Transverse colon (tissue), 4 donors: Measurements from ENCODE around the gene LMF2. TPM values are rescaled to one million over a fixed set of nuclear protein-coding genes. Genes with fewer than 3 reads are reported as not detected.

Experiments used
- DNase-seq: peaks from one replicate; pipeline ENCODE4 v3.0.0-alpha.2; 2019
- H3K27ac ChIP-seq, 4 donors: fragments of 200-600 bp; sonication (generic); 2 replicates each; pipeline ENCODE4 v1.5.1; 2016 to 2018; ENCODE audit warnings: inconsistent platforms in 4 of 4
- H3K27me3 ChIP-seq: fragments of 200-600 bp; sonication (generic); 2 replicates; pipeline ENCODE4 v1.5.1; 2017; ENCODE audit warnings: inconsistent platforms
- H3K36me3 ChIP-seq, 4 donors: fragments of 200-600 bp; sonication (generic); 2 replicates each; pipeline ENCODE4 v1.5.1; 2017 to 2019; ENCODE audit warnings: inconsistent platforms in 4 of 4
- H3K4me1 ChIP-seq, 4 donors: fragments of 200-600 bp; sonication (generic); 2 replicates each; pipeline ENCODE4 v1.5.1; 2017 to 2020; ENCODE audit warnings: inconsistent platforms in 4 of 4
- H3K4me3 ChIP-seq, 4 donors: fragments of 200-600 bp; sonication (generic); 1 replicate in 1 of 4; 2 replicates in 3 of 4; pipeline versions ENCODE4 v1.5.1 to v1.6.1; 2017 to 2019; ENCODE audit warnings: inconsistent platforms in 4 of 4
- H3K9me3 ChIP-seq, 2 donors: fragments of 200-600 bp; sonication (generic); 2 replicates each; pipeline ENCODE4 v1.5.1; 2017 to 2019; ENCODE audit warnings: inconsistent platforms in 2 of 2
- EP300 ChIP-seq: sonication (generic); formaldehyde crosslinking; IDR thresholded peaks from one replicate; pipeline ENCODE4 v1.6.1; 2017; ENCODE audit warnings: antibody characterized with exemption, low read depth
- POLR2A ChIP-seq: fragments of 450-650 bp; IDR thresholded peaks from one replicate; pipeline ENCODE4 v1.6.1; 2016; ENCODE audit warnings: antibody characterized with exemption, mild to moderate bottlenecking, moderate library complexity
- POLR2AphosphoS5 ChIP-seq, 3 donors: sonication (generic); formaldehyde crosslinking; IDR thresholded peaks; one replicate each; pipeline ENCODE4 v1.6.1; 2016; ENCODE audit warnings: antibody characterized with exemption in 3 of 3
- WGBS, 2 donors: methylation state at CpG; one replicate each; pipeline ENCODE4 v1.1.5; 2018; ENCODE audit warnings: low coverage in 1 of 2; 5-methylcytosine and 5-hydroxymethylcytosine counted together
- in situ Hi-C, 4 donors: fragments of 200-750 bp; cut with MboI; loops; one replicate each; pipeline versions ENCODE4 v1.15.0 to v1.15.1; 2017; ENCODE audit warnings: low sequenced_read_pairs in 3 of 4, low pct_ligation_motif_present in 1 of 4, low pct_unique_long_range_greater_than_20kb in 1 of 4
- intact Hi-C: fragments of 100-400 bp; cut with DNase I; formaldehyde crosslinking; loops from one replicate; pipeline ENCODE4 v1.15.1; 2023; ENCODE audit warnings: low total_unique reads
- total RNA-seq, 4 donors: library from RNA; depleted of rRNA; stranded (reverse); fragments of >200 nt; gene quantifications; one replicate each; pipeline ENCODE4 v1.1.0, GENCODE V29; 2016
- TF ChIP-seq, protein P1 (sequence below), 5 experiments: fragments of 200-600 bp in 3 of 5; fragments of 450-650 bp in 2 of 5; sonication (generic) in 3 of 5; IDR thresholded peaks; 1 replicate in 2 of 5; 2 replicates in 3 of 5; pipeline ENCODE4 v1.5.1; 2016 to 2017; ENCODE audit warnings: antibody characterized with exemption in 5 of 5, inconsistent platforms in 3 of 5, mild to moderate bottlenecking in 2 of 5, moderate library complexity in 1 of 5

LMF2 gene
- total RNA-seq, 4 donors from 2014 or later, result 54.0 to 119 (median 79.9) TPM

DNA sequence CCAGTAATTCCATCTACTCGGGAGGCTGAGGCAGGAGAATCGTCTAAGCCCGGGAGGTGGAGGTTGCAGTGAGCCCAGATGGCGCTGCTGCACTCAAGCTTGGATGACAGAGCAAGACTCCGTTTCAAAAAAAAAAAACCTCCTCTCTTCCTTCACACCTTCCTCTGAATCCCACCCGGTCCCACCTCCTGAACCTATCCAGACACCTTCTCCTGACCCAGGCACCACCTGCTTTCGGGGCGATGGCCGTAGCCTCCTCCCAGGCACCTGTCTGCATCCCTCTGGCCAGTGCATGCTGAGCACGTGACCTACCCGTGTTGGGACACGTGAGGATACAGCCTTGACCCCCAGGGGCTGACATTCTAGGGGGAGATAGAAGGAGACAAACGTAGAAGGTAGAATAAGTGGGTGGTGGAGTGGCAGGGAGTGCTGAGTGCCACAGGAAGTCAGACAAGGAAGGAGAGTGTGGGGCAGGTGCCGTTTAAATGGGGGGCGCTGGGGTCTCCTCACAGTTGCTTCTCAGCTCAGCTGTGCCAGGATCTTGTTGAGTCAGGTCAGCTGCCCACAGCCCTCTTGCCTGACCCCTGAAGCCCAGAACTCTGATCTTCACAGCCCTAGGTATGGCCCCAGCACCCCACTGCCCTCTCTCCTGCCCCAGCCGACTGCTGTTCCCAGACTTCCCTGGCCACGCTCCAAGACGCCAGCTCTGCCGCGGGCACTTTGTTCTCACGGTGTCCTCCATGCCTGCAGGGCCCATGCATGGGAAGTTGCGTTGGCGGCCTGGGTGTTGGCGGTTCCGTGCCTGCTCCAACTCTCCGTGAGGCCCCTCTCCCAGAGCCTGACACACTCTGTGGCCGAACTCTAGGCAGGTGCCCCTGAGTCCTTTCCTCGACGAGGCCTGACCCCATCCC lies 22.0 kb downstream of the LMF2 start:
- peaks cover 27% of the 10 kb centered on the region for H3K27me3 ChIP-seq

DNA sequence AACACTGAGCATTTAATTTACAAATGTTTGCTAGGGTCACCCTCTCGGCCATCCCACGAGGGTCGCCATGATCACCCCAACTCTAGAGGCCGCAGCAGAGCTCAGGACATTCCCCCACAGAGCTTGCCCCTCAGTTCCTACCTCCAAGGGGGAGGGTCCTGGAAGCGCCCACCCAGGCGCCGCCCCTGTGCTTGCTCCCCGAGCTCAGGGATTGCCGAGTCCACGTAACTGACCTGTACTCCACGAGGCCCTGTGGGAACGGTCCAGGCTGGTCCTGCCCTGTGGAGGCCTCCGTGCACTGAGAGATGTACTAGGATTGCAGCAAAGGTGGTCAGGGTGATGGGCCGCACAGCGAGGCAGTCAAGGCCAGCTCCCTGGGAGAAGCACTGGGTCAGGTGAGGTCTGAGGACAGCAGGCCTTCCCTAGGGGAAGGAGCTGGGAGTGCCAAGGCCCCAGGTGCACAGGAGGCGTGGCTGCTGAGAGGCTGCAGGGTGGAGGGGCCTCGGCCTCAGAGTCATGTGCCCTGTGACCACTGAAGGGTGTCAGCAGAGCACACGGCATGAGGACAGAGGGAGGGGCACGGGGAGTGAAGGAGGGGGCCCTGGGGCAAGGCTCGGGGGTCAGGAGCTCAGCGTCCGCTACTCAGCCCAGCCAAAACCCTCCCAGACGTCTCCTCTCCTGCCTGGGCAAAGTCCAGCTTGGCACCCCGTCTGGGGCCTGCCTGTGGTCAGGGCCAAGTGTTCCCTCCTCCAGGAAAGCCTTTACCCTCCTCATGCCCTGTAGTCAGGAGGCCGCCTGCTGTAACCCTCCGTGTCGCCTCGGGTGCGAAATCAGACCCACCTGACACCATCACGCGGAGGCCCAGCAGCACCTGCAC lies 23.3 kb downstream of the LMF2 start:
- intact Hi-C loops, result no loop called here
- in situ Hi-C loops, result no loop called here
- peak overlapping the region in 2 of 4 donors; percentile 41 to 63 for H3K27ac ChIP-seq
- peak; percentile 74 for DNase-seq
- H3K9me3 ChIP-seq, result no peaks in the 10 kb centered on the region
- 65% methylated on average over 26 of the region's 31 CpGs; no CpG with 5 or more reads in 1 of the 2 donors for WGBS, 2 donors
- TF ChIP-seq POLR2AphosphoS5 (IDR thresholded peaks at IDR 0.05), result peak in 1 of 3 donors; percentile 18
- TF ChIP-seq, protein P1, sequence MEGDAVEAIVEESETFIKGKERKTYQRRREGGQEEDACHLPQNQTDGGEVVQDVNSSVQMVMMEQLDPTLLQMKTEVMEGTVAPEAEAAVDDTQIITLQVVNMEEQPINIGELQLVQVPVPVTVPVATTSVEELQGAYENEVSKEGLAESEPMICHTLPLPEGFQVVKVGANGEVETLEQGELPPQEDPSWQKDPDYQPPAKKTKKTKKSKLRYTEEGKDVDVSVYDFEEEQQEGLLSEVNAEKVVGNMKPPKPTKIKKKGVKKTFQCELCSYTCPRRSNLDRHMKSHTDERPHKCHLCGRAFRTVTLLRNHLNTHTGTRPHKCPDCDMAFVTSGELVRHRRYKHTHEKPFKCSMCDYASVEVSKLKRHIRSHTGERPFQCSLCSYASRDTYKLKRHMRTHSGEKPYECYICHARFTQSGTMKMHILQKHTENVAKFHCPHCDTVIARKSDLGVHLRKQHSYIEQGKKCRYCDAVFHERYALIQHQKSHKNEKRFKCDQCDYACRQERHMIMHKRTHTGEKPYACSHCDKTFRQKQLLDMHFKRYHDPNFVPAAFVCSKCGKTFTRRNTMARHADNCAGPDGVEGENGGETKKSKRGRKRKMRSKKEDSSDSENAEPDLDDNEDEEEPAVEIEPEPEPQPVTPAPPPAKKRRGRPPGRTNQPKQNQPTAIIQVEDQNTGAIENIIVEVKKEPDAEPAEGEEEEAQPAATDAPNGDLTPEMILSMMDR (IDR thresholded peaks at IDR 0.05), result peak in 1 of 5 experiments; percentile 10
- no peak for TF ChIP-seq EP300
- H3K36me3 ChIP-seq, result no peaks in the 10 kb centered on the region
- no peak overlapping the region for H3K4me3 ChIP-seq
- H3K4me1 ChIP-seq, result peaks cover 5 to 28% (median 23%) of the 10 kb centered on the region in 4 donors
- peaks cover 40% of the 10 kb centered on the region for H3K27me3 ChIP-seq

More for the DNA sequence above, 22.0 kb downstream of the LMF2 start:
- 63 to 68% methylated on average over 6 to 29 of the region's 29 CpGs for WGBS, 2 donors
- DNase-seq, result no peak
- TF ChIP-seq, protein P1 (IDR thresholded peaks at IDR 0.05), result no peak
- TF ChIP-seq POLR2AphosphoS5 (IDR thresholded peaks at IDR 0.05) (no peak), POLR2A (no peak), EP300 (no peak)
- H3K9me3 ChIP-seq, result no peaks in the 10 kb centered on the region
- intact Hi-C loops, result no loop called here
- in situ Hi-C loops, result no loop called here
- H3K4me1 ChIP-seq, result peaks cover 5 to 28% (median 23%) of the 10 kb centered on the region in 4 donors
- H3K4me3 ChIP-seq, result no peak overlapping the region
- peak overlapping the region in 1 of 4 donors; percentile 63 for H3K27ac ChIP-seq
- no peaks in the 10 kb centered on the region for H3K36me3 ChIP-seq

DNA sequence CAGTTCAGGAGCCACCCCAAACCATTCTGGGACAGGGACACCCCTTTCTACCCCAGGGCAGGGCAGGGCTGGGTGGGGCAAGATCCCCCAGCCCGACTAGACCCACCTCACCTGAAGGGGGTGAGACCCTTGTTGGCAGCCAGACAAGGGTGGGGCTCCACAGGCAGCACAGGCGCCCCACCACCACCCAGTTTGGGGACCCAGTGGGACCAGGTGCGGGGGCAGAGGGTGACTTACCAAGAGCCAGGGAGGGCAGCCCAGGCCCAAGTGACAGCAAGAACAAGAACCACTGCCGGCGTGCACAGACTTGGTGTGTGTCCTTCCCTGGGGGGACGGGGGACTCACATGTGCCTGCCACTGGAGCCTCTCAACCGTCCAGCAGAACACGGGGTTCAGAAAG lies 23.9 kb downstream of the LMF2 start:
- Histone ChIP-seq H3K4me3 (no peak overlapping the region), H3K36me3 (no peaks in the 10 kb centered on the region), H3K4me1 (peaks cover 5 to 28% (median 23%) of the 10 kb centered on the region in 4 donors), H3K27ac (peak overlapping the region in 1 of 4 donors; percentile 41), H3K27me3 (peaks cover 44% of the 10 kb centered on the region), H3K9me3 (no peaks in the 10 kb centered on the region)
- intact Hi-C loops (no loop called here), in situ Hi-C loops (no loop called here)
- no peak for DNase-seq
- no peak for TF ChIP-seq EP300
- no peak for TF ChIP-seq POLR2AphosphoS5 (IDR thresholded peaks at IDR 0.05)
- TF ChIP-seq, protein P1 (IDR thresholded peaks at IDR 0.05), result no peak
- no peak for TF ChIP-seq POLR2A
- WGBS, 2 donors, result 88% methylated on average over 8 of the region's 8 CpGs; no CpG with 5 or more reads in 1 of the 2 donors

DNA sequence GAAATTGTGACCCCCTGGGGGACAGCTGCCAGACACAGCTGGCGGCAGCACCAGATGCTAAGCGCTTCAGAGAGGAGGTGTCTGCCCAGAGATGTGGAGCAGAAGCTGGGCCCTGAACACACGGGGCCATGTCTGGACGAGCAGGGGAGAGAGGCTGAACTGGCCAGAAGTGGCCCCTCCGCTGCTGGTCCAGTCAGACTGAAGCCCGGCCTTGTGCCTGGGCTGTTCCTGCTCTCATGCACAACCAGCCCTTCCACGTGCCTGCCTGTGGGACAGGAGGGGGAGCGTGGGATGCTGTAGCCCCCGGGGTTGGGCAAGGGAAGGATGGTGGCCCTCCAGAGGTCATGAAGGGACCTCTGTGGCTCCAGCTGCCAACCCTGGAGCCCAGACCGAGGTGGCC lies 24.4 kb downstream of the LMF2 start:
- TF ChIP-seq POLR2A (no peak), EP300 (no peak), POLR2AphosphoS5 (IDR thresholded peaks at IDR 0.05) (no peak)
- Histone ChIP-seq H3K36me3 (no peaks in the 10 kb centered on the region), H3K4me3 (no peak overlapping the region), H3K9me3 (no peaks in the 10 kb centered on the region), H3K27ac (no peak overlapping the region), H3K27me3 (peaks cover 44% of the 10 kb centered on the region), H3K4me1 (peaks cover 5 to 28% (median 23%) of the 10 kb centered on the region in 4 donors)
- 84% methylated on average over 10 of the region's 10 CpGs; no CpG with 5 or more reads in 1 of the 2 donors for WGBS, 2 donors
- intact Hi-C loops (no loop called here), in situ Hi-C loops (no loop called here)
- DNase-seq, result no peak
